ENCODE results near the gene SPAG6. TPM values are rescaled to one million over a fixed set of nuclear protein-coding genes. Genes with fewer than 3 reads are reported as not detected.
A peak's percentile ranks its signal among the peaks of the same experiment; 100 is the strongest.

The SPAG6 gene
- total and polyA plus RNA-seq, 9 of the 15 experiments (the other 6 are each of a cell fraction or from before 2014, with no cell fraction given) = 3.5 to 23.1 (median 11.8) TPM

- TF ChIP-seq MGA (IDR thresholded peaks at IDR 0.05) = no peak
- TF ChIP-seq HMG20A (CRISPR knock-in tag; conservative IDR thresholded peaks at IDR 0.05) = no peak
- no peak for TF ChIP-seq ZNF23 (CRISPR knock-in tag; IDR thresholded peaks at IDR 0.05)
- TF ChIP-seq SREBF2 (CRISPR knock-in tag; IDR thresholded peaks at IDR 0.05) = no peak
- TF ChIP-seq, protein P1, sequence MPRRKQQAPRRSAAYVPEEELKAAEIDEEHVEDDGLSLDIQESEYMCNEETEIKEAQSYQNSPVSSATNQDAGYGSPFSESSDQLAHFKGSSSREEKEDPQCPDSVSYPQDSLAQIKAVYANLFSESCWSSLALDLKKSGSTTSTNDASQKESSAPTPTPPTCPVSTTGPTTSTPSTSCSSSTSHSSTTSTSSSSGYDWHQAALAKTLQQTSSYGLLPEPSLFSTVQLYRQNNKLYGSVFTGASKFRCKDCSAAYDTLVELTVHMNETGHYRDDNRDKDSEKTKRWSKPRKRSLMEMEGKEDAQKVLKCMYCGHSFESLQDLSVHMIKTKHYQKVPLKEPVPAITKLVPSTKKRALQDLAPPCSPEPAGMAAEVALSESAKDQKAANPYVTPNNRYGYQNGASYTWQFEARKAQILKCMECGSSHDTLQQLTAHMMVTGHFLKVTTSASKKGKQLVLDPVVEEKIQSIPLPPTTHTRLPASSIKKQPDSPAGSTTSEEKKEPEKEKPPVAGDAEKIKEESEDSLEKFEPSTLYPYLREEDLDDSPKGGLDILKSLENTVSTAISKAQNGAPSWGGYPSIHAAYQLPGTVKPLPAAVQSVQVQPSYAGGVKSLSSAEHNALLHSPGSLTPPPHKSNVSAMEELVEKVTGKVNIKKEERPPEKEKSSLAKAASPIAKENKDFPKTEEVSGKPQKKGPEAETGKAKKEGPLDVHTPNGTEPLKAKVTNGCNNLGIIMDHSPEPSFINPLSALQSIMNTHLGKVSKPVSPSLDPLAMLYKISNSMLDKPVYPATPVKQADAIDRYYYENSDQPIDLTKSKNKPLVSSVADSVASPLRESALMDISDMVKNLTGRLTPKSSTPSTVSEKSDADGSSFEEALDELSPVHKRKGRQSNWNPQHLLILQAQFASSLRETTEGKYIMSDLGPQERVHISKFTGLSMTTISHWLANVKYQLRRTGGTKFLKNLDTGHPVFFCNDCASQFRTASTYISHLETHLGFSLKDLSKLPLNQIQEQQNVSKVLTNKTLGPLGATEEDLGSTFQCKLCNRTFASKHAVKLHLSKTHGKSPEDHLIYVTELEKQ (CRISPR knock-in tag; IDR thresholded peaks at IDR 0.05) = no peak
- TF ChIP-seq, protein P2, sequence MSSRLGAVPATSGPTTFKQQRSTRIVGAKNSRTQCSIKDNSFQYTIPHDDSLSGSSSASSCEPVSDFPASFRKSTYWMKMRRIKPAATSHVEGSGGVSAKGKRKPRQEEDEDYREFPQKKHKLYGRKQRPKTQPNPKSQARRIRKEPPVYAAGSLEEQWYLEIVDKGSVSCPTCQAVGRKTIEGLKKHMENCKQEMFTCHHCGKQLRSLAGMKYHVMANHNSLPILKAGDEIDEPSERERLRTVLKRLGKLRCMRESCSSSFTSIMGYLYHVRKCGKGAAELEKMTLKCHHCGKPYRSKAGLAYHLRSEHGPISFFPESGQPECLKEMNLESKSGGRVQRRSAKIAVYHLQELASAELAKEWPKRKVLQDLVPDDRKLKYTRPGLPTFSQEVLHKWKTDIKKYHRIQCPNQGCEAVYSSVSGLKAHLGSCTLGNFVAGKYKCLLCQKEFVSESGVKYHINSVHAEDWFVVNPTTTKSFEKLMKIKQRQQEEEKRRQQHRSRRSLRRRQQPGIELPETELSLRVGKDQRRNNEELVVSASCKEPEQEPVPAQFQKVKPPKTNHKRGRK (tag; IDR thresholded peaks at IDR 0.05) = no peak
- TF ChIP-seq, protein P3, sequence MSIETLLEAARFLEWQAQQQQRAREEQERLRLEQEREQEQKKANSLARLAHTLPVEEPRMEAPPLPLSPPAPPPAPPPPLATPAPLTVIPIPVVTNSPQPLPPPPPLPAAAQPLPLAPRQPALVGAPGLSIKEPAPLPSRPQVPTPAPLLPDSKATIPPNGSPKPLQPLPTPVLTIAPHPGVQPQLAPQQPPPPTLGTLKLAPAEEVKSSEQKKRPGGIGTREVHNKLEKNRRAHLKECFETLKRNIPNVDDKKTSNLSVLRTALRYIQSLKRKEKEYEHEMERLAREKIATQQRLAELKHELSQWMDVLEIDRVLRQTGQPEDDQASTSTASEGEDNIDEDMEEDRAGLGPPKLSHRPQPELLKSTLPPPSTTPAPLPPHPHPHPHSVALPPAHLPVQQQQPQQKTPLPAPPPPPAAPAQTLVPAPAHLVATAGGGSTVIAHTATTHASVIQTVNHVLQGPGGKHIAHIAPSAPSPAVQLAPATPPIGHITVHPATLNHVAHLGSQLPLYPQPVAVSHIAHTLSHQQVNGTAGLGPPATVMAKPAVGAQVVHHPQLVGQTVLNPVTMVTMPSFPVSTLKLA (conservative IDR thresholded peaks at IDR 0.05) = 0 out of 4 replicates have a peak, but pooled peaks of 1 of the 2 experiments have one; percentile 5
- no peak for TF ChIP-seq FOXJ3 (CRISPR knock-in tag; IDR thresholded peaks at IDR 0.05)
- TF ChIP-seq MCM2 (IDR thresholded peaks at IDR 0.05; ENCODE audit: low read depth) = no peak
Measured at GRCh38 chr10:22368981-22369380, 23.7 kb downstream of the SPAG6 start (continued).
